ENCODE measurements around the gene PTEN.

The PTEN gene

GRCh38 chr10:87846023-87846422, 17.4 kb upstream of the PTEN start (continued):
- peak; percentile 76 for TF ChIP-seq ZNF561 (tag by site-specific recombination; IDR thresholded peaks at IDR 0.05; ENCODE audit: borderline replicate concordance)
- peak; percentile 98 for TF ChIP-seq BCL11A (tag by site-specific recombination; IDR thresholded peaks at IDR 0.05; ENCODE audit: low read depth)
- 0 out of 2 replicates have a peak, but pooled peaks have one; percentile 27 for TF ChIP-seq ZNF292 (tag by site-specific recombination; IDR thresholded peaks at IDR 0.05; ENCODE audit: borderline replicate concordance, low read depth)
- TF ChIP-seq, protein P1, sequence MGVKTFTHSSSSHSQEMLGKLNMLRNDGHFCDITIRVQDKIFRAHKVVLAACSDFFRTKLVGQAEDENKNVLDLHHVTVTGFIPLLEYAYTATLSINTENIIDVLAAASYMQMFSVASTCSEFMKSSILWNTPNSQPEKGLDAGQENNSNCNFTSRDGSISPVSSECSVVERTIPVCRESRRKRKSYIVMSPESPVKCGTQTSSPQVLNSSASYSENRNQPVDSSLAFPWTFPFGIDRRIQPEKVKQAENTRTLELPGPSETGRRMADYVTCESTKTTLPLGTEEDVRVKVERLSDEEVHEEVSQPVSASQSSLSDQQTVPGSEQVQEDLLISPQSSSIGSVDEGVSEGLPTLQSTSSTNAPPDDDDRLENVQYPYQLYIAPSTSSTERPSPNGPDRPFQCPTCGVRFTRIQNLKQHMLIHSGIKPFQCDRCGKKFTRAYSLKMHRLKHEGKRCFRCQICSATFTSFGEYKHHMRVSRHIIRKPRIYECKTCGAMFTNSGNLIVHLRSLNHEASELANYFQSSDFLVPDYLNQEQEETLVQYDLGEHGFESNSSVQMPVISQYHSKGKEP (tag by site-specific recombination; IDR thresholded peaks at IDR 0.05): peak; percentile 90
- peak; percentile 88 for TF ChIP-seq KLF1 (tag by site-specific recombination; IDR thresholded peaks at IDR 0.05)
- TF ChIP-seq, protein P2, sequence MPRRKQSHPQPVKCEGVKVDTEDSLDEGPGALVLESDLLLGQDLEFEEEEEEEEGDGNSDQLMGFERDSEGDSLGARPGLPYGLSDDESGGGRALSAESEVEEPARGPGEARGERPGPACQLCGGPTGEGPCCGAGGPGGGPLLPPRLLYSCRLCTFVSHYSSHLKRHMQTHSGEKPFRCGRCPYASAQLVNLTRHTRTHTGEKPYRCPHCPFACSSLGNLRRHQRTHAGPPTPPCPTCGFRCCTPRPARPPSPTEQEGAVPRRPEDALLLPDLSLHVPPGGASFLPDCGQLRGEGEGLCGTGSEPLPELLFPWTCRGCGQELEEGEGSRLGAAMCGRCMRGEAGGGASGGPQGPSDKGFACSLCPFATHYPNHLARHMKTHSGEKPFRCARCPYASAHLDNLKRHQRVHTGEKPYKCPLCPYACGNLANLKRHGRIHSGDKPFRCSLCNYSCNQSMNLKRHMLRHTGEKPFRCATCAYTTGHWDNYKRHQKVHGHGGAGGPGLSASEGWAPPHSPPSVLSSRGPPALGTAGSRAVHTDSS (tag by site-specific recombination; IDR thresholded peaks at IDR 0.05): peak; percentile 63; the same call in 1 of the 2 replicates
- TF ChIP-seq ZNF274 (IDR thresholded peaks at IDR 0.05; ENCODE audit: low read length): no peak
- no peak for TF ChIP-seq ZNF274 (tag by site-specific recombination; IDR thresholded peaks at IDR 0.05; ENCODE audit: borderline replicate concordance)
- TF ChIP-seq ZNF777 (tag by site-specific recombination; IDR thresholded peaks at IDR 0.05; ENCODE audit: borderline replicate concordance): no peak
- TF ChIP-seq ZXDB (tag by site-specific recombination; IDR thresholded peaks at IDR 0.05): peak; percentile 98
- peak; percentile 75 for TF ChIP-seq ZNF146 (tag by site-specific recombination; IDR thresholded peaks at IDR 0.05)
- peak; percentile 93 for TF ChIP-seq ZSCAN30 (tag by site-specific recombination; IDR thresholded peaks at IDR 0.05)
- TF ChIP-seq, protein P3, sequence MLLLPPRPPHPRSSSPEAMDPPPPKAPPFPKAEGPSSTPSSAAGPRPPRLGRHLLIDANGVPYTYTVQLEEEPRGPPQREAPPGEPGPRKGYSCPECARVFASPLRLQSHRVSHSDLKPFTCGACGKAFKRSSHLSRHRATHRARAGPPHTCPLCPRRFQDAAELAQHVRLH (tag by site-specific recombination; IDR thresholded peaks at IDR 0.05): peak; percentile 92
- peak; percentile 74; the same call in 1 of the 2 replicates for TF ChIP-seq HOXD13 (CRISPR knock-in tag; IDR thresholded peaks at IDR 0.05; ENCODE audit: borderline replicate concordance)
- peak; percentile 50 for TF ChIP-seq SP2 (tag by site-specific recombination; IDR thresholded peaks at IDR 0.05)
- TF ChIP-seq GFI1B (tag by site-specific recombination; IDR thresholded peaks at IDR 0.05): peak; percentile 93
- TF ChIP-seq, protein P4, sequence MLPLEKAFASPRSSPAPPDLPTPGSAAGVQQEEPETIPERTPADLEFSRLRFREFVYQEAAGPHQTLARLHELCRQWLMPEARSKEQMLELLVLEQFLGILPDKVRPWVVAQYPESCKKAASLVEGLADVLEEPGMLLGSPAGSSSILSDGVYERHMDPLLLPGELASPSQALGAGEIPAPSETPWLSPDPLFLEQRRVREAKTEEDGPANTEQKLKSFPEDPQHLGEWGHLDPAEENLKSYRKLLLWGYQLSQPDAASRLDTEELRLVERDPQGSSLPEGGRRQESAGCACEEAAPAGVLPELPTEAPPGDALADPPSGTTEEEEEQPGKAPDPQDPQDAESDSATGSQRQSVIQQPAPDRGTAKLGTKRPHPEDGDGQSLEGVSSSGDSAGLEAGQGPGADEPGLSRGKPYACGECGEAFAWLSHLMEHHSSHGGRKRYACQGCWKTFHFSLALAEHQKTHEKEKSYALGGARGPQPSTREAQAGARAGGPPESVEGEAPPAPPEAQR (tag by site-specific recombination; IDR thresholded peaks at IDR 0.05): no peak
- TF ChIP-seq, protein P5, sequence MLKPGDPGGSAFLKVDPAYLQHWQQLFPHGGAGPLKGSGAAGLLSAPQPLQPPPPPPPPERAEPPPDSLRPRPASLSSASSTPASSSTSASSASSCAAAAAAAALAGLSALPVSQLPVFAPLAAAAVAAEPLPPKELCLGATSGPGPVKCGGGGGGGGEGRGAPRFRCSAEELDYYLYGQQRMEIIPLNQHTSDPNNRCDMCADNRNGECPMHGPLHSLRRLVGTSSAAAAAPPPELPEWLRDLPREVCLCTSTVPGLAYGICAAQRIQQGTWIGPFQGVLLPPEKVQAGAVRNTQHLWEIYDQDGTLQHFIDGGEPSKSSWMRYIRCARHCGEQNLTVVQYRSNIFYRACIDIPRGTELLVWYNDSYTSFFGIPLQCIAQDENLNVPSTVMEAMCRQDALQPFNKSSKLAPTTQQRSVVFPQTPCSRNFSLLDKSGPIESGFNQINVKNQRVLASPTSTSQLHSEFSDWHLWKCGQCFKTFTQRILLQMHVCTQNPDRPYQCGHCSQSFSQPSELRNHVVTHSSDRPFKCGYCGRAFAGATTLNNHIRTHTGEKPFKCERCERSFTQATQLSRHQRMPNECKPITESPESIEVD (tag by site-specific recombination; IDR thresholded peaks at IDR 0.05): peak; percentile 94
- TF ChIP-seq ZNF596 (tag by site-specific recombination; IDR thresholded peaks at IDR 0.05): peak; percentile 44; the same call in 1 of the 2 replicates
- no peak for TF ChIP-seq ZNF530 (tag by site-specific recombination; IDR thresholded peaks at IDR 0.05; ENCODE audit: low read depth)
- no peak for TF ChIP-seq ZNF23 (tag by site-specific recombination; IDR thresholded peaks at IDR 0.05; ENCODE audit: borderline replicate concordance)
- TF ChIP-seq ZNF416 (tag by site-specific recombination; IDR thresholded peaks at IDR 0.05): no peak
- no peak for TF ChIP-seq ZNF248 (tag by site-specific recombination; IDR thresholded peaks at IDR 0.05)
- peak; percentile 87; the same call in 1 of the 2 replicates for TF ChIP-seq ZNF221 (tag by site-specific recombination; IDR thresholded peaks at IDR 0.05; ENCODE audit: borderline replicate concordance)
- peak; percentile 100 for TF ChIP-seq ZNF366 (tag by site-specific recombination; conservative IDR thresholded peaks at IDR 0.05)
- TF ChIP-seq ZNF558 (tag by site-specific recombination; IDR thresholded peaks at IDR 0.05): peak; percentile 88
- no peak for TF ChIP-seq ZBTB48 (tag by site-specific recombination; IDR thresholded peaks at IDR 0.05)
- TF ChIP-seq ZNF398 (tag by site-specific recombination; IDR thresholded peaks at IDR 0.05): peak; percentile 76
- TF ChIP-seq, protein P6, sequence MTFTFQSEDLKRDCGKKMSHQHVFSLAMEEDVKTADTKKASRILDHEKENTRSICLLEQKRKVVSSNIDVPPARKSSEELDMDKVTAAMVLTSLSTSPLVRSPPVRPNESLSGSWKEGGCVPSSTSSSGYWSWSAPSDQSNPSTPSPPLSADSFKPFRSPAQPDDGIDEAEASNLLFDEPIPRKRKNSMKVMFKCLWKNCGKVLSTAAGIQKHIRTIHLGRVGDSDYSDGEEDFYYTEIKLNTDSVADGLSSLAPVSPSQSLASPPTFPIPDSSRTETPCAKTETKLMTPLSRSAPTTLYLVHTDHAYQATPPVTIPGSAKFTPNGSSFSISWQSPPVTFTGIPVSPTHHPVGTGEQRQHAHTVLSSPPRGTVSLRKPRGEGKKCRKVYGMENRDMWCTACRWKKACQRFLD (tag by site-specific recombination; IDR thresholded peaks at IDR 0.05): no peak
- TF ChIP-seq, protein P7, sequence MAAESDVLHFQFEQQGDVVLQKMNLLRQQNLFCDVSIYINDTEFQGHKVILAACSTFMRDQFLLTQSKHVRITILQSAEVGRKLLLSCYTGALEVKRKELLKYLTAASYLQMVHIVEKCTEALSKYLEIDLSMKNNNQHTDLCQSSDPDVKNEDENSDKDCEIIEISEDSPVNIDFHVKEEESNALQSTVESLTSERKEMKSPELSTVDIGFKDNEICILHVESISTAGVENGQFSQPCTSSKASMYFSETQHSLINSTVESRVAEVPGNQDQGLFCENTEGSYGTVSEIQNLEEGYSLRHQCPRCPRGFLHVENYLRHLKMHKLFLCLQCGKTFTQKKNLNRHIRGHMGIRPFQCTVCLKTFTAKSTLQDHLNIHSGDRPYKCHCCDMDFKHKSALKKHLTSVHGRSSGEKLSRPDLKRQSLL (tag by site-specific recombination; IDR thresholded peaks at IDR 0.05): peak; percentile 92

Measured in HEK293 (cell line).